DLD1 (cell line): ENCODE results near the gene UBAC1.
"Not testable (repeated sequence)": the region's sequence is repeated elsewhere in the genome, so short reads cannot be mapped to it uniquely, and the experiment has no call there.

ENCODE experiments used
- in situ Hi-C: cut with HindIII; loops from 2 replicates; pipeline ENCODE4 v1.10.0; 2017; ENCODE audit warnings: low sequenced_read_pairs

Gene UBAC1

DNA sequence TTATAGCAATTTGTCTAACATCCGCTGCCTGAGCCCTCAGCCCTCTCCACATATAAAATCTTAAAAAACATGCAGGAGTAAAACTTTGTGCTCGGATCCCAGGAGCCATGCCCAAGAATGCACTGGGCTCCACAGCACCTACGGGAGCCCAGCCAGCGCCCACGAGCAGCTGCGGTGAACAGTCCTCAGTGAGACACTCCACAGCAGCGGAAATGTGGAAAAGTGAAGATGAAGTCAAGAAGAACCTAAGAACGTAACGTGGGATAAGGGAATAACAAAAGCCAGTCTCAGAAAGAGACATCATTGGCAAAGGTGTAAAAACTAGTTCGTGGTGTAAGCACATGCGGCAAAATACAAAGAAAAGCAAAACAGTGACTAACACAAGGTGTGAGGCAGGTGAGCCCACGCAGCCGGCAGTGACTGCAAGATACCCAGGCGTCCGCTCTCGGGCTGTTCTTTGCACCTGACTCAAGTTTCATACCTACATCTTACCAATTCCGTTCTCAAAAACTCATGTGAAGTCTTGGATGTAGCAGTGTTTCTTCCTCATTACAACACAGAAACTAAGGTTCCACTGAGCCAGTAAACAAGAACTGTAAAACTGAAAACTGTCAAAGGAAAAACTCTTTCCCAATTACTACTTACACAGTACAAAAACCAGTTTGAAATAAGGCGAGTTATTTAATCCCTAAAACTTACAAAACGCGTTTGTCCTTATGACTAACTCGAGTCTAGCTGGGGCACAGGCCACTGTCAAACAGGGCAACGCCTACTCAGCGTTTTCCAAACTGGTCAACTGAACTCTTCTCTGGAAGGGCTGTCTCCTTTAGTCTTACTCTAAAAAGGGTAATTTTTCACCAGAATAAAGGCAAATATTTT, 55.6 kb downstream of the UBAC1 start:
- in situ Hi-C loops = no loop called here

DNA sequence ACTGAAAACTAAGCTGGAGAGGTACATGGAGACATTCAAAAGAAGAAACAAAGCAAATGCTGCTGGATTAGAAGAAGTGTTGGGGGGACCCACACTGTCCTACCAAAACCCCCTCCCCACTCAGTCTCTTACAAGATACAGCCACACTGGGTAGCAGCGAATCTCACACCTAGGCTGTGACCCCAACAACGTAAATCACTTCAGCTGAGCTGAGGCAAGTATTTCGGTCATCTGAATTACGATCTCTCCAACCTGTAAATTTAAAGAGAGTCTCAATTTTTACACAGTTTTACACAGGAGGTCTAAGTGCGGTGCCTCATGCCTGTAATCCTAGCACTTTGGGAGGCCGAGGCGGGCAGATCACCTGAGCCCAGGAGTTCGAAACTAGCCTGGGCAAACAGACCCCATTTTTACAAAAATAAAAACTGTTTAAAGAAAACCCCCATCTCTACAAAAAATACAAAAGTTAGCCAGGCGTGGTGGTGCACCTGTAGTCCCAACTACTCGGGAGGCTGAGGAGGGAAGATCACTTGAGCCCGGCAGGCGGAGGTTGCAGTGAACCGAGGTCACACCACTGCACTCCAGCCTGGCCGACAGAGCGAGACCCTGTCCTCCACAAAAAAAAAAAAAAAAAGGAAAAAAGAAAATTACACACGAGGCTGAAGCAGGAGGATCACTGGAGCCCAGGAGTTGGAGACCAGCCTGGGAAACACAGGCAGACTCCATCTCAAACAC, 57.2 kb downstream of the UBAC1 start:
- in situ Hi-C loops = no loop called here

DNA sequence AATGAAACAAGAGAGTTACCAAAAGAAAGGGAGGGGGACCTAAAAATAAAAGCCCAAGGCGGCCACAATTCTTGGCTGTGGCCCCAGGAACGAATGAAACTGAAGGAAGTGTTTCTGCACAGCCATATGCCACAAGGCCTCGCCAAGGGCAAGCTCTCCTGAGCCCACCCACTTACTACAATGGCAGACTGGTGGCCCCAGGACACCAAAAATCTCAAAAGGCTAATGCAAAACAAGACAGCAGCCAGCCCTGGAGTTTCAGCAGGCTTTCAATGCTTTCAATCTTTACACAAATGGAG, 57.9 kb downstream of the UBAC1 start:
- in situ Hi-C loops = no loop called here

DNA sequence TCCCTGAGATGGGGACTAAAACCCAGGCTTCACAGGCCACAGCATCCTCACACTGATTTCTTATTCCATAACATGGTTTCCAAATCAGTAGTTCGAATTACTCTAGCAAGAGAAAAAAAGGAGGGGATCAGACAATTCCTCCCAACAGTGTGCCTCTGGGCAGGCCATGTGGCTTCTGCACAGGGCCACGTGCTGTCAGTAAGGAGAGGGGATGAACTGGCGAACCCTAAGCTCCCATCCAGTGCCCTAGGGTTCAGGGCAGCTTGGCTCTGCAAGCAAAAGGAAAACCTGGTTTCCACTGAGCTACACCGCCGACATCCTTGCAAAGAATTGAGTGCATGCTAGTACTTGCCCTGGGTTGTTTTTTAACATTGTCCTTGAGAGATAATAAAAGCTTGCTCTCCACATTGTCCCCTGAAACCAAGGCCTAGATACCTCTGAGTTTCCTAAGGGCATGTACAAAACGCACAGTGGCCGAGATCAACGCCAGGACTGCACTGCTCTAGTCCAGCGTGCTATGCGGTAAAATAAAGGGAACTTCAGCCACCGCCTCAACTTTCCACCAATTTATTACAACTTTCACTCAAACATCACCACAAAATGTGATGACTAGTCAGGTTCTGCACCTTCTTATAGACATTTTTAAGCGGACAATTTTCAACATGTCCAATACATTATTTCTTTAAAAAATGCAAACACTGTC, 58.4 kb downstream of the UBAC1 start:
- in situ Hi-C loops = no loop called here

DNA sequence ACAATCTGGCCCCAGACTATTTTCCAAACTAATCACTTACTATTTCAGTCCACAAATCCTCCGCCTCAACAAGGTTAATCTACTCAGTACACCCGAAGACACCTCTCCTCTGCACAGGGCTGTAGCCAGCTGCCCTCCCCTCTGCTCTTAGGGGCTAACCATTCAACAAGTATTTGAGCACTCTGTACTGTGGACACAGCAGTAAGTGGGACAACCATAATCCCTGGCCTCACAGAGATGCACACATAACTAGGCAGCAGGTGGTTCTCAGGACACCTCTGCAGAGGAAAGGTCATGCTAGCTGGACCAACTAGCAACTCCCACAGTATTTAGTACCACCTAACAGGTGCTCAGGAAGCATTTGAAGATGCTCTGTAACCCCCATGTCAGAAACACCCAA, 59.3 kb downstream of the UBAC1 start:
- in situ Hi-C loops = no loop called here

DNA sequence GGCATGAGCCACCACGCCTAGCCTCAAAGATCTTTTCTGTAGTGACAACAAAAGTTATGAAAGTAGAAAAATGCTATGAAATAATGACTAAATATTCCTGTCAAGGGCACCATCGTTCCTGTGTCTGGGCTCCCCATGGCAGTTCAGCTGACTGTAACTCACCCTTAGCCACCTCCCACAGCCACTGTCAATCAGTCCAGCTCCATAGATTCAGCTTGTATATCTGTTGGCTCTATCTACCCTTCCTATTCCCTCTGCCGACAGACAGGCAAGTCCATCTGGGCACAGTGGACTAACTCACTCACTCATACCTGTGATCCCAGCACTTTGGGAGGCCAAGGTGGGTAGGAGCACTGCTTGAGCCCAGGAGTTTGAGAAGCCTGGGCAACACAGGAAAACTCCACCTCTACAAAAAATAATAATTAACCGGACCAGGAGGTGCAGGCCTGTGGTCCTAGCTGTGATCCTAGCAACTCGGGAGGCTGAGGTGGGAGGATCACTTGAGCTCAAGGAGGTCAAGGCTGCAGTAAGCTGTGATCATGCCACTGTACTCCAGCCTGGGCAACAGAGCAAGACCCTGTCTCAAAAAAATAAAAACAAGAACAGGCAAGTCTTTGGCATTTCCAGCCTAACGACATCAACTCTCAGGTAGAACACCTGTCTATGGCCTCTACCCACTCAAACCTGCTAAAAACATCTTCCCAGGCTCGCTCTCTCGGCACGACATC, 60.0 kb downstream of the UBAC1 start:
- in situ Hi-C loops = no loop called here

DNA sequence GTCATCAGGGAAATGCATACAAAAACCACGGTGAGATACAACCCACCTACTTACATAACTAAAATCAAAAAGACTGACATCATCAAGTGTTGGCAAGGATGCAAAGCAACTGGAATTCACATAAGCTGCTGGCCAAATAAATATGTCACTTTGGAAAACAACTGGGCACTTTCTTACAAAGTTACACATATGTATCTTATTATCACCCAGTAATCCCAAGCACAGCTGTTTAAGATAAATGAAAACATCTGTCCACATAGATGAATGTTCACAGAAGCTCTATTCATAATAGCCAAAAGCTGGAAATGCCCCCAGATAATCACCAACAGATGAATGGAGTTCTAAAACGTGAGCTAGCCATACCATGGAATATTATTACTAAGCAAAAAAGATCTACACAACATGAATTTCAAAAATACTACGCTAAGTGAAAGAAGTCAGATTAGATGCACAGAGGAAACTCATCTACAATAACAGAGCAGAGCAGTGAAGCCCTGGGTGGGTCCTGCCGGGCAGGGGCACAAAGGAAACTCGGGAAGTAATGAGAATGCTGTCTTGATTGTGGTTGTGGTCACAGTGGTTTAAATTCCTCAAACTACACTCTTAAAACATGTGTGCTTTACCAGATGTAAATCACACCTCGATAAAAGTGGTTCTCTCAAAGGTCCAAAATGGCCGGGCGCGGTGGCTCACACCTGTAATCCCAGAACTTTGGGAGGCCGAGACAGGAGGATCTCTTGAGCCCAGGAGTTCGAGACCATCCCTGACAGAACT, 62.4 kb downstream of the UBAC1 start:
- in situ Hi-C loops = no loop called here

DNA sequence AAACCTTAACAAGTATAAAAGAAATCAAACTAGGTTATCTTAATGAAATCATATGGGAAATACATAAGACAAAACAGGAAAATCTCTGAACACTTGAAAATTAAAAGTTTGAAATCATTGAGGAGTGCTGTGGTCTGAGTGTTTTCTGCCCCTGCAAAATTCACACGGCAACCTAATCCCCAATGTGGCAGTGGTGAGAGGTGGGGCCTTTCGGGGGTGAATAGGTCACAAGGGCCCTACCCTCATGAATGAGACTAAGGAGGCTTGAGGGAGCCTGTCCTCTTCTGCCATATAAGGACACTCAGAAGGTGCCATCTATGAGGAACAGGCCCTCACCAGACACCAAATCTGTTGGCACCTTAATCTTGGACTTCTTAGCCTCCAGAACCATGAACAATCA, 64.5 kb downstream of the UBAC1 start:
- in situ Hi-C loops = no loop called here

DNA sequence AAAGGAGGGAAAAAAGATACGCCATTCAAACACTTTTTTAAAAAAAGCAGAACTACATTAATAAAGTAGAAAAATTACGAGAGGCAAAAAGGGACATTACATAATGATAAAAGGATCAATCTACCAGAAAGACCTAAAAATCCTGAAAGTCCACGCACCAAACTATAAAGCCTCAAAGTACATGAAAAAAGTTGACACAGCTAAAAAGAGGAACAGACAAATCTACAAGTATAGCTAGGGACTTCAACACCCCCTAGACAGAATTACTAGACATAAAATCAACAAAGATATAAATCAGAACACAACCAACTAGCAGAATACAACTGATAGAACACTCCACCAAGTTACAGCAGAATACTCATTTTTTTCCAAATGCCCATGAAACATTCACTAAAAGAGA, 65.0 kb downstream of the UBAC1 start:
- in situ Hi-C loops = no loop called here

DNA sequence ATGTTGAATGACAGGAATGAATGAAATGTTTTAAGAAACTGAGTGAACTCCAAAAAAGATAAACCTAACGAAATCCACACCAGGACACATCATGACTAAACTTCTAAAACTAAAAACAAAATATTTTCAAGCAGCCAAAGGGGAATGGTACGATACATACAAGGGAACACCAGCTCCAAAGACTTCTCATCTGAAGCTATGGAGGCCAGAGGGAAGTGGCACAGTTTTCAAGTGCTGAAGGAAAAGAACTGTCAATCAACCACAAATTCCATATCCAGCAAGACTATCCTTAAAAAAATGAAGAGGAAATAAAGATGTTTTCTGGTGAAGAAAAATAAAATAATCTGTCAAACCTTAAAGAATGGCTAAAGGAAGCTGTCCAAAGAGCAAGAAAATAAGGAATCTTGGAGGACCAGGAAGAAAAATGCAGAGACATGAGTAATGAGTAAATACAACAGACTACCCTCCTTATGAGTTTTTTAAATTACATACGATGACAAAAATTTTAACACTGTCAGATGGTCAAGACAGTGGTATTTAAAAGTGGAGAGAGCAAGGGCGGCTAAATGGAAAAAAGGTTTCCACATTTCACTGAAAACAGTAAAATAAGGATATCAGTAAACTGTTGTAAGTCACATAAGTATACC, 65.8 kb downstream of the UBAC1 start:
- in situ Hi-C loops = no loop called here

DNA sequence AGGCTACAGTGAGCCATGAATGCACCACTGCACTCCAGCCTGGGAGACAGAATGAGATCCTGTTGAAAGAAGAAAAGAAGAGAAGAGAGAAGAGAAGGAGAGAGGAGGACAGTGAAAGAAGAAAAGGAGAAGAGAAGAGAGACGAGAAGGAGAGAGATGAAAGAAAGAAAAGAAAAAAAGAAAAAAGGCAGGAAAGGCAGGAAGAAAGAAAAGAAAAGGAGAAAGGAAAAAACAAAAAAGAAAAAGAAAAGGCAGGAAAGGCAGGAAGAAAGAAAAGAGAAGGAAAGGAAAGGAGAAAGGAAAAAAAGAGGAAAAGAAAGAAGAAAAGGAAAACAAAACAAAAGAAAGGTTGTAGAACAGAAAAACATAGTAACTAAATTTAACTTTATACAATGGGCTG, 68.1 kb downstream of the UBAC1 start:
- in situ Hi-C loops = no loop called here

DNA sequence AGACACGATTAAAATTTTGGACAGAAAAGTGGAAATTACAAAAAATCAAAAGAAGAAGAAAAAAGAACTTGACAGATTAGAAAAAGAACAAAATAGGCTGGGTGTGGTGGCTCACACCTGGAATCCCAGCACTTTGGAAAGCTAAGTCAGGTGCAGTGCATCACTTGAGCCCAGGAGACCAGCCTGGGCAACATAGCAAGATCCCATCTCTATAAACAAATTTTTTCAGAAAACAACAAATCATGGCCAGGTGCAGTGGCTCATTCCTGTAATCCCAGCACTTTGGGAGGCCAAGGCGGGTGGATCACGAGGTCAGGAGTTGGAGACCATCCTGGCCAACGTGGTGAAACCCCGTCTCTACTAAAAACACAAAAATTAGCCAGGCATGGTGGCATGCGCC, 68.8 kb downstream of the UBAC1 start:
- in situ Hi-C loops = not testable (repeated sequence)

DNA sequence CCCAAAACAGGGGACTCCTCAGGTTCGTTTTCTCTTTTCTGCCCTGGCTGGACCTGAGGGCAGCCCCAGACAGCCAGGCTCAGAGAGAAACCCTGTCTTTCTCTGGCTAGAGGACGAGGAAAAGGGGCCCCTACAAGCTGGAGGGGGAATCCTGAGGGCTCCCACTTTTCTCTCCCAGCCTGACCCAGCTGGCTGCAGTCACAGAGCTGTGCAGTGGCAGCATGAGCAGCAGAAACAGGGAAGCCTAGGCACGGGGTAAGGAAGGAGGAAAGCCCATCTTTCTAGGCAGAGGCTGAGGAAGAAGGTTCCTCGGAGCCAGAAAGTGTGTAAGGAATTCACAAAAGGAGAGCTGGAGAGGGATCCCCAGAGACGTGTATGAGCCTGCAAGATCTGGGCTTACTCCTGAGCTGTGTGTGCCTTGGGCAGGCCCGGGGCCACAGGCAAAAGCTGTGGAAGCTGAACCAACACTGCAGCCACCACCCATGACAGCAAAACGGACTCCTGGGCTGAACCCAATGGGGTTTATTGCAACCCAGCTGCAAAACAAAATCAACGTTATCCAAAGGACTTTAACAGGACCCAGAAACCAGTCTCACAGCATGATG, 70.0 kb downstream of the UBAC1 start:
- in situ Hi-C loops = no loop called here

DNA sequence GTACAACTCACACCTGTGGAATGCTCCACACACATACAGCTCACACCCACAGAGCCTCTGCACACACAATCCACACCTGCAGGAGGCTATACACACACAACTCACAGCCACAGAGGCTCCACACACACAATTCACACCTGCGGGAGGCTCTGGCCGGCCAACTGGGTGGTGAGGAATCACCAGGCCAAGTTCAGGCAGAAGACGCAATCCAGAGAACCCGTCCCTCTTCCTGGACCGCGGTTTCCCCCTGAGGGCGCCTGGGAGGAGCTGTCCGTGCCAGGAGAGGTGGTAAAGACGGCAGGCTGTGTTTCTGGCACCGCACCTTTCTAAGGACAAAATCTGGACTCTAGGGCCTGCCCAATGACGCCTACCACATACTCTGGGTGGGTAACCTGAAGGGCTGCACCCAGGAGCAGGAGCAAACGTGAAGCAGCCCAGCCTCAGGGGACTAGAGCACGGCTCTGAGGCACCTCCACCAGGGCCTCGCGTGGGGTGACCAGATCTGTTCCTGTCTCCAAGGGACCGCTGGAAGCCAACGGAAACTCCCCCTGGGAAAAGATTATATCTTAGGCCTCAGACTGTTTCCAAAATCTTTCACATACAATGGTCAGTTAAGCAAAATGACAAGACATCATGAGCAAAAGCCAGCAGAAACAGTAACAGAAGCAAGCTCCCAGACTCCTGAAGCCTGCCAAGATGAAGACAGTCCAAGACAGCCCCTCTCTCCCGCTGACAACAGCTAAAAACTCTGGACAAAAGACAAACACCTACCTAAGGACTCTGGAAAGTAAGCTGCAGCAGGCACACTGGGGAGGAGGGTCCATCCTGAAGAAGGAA, 70.8 kb downstream of the UBAC1 start:
- in situ Hi-C loops = no loop called here

DNA sequence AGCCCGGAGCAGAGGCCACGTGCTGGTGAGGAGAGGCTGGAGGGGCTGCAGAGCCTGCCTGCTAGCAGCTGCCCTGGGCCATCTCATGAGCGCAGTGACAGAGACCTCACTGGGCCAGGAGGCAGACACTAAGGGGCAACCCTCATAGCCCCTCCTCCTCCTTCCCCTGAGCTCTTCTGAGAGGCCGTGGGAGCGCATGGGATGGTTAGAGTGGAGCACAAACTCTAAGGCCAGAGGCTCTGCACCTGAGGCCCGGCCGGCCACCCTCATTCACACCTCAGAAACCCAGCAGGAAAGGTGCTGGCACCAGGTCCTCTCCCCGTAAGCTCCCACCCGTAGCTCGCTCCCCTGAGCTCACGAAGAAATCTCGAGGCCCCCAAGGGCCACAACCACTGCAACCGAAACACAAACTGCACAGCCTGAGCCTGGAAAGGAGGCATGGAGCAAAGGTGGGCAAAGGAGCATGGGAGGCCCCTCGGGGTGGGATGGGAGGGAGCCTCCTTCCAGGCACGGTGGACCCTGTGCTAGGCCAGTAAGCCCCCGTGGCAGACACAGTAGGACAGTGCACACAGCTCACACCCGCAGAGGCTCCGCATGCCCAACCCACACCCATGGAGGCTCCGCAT, 71.5 kb downstream of the UBAC1 start:
- in situ Hi-C loops = no loop called here

DNA sequence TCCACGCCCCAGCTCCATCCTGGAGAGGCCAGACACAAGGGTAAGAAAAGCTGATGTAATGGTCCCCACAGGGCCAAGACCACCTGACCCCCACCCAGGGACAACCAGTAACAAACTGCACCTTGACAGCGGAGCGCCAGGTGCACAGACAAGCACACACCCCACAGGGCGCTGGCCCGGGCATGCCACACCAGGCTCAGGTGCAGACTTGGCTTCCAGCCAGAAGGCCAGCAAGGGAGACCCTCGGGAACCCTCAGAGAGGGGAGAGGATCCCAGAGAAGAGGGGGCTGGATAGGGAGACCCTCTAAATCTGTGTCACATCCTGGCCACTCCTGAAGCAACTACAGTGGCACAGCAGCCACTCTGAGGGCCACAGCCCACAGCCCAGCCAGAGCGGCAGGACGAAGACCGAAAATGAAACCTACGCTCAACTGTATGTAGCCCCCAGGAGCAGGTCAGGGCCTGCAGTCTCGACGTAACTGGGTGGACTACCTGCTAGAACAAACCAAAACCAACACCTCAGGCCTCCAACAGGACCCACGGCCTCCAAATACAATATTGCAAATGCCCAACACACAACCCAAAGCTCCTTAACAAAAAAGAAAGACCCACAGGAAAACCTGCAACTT, 72.3 kb downstream of the UBAC1 start:
- in situ Hi-C loops = no loop called here

DNA sequence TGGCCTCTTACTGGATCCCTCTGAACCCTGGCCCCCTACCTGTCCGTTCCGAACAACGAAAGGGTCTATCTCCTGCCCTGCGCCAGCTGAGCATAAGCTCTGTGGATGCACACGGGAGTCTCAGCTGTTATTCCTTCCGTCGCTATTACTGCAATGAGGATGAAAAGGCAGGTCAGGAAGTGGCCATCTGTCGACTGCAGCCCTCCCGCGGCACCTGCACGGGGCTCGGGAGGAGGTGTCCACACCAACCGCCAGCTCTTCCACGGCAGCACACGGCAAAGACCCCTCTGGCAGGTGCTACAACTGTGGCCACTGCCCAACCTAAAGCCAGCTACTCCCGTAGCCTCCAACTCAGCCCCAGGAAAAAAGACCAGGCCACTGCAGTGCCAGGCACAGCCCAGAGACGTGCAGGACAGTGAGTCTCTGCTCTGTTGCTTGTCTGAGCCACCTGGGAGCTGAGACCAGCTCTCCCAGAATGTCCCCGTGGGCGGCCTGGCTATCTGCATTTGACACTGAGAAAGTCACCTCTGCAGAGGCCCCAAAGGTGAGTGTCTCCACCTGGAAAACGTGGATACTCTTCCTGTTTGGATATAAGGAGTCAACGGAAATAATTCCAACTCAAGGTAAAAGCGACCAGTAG, 72.9 kb downstream of the UBAC1 start:
- in situ Hi-C loops = no loop called here
